NCI-H226 (cell line): ENCODE results near the gene IRAK2.
A peak's percentile ranks its signal among the peaks of the same experiment; 100 is the strongest.

Experiments used
- DNase-seq: peaks from one replicate; pipeline ENCODE4 v3.0.0-alpha.2; 2015

IRAK2 gene

DNA sequence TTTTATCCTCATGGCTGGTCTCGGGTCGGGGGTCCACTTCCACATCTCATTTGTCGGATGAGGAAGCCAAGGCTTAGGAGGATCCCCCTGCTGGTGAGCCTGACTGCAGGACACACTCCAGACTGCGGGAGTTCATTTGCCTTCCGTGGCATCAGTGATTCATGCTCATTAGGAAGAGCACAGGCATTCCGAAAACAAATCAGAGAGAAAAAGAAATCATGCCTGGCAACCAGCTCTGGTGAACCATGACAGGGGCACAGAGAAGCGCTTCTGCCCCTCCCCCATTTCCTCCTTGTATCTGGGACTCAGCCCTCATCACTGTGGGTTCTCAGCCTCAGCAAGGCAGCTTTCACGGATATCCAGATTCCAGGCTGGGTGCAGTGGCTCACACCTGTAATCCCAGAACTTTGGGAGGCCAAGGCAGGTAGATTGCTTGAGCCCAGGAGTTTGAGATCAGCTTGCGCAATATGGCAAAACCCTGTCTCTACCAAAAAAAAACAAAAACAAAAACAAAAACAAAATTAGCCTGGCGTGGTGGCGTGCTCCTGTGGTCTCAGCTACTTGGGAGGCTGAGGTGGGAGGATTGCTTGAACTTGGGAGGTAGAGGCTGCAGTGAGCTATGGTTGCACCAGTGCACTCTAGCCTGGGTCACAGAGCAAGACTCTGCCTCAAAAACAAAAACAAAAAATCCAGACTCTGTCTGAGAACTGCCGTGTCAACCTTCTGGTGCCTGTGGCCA, 28.4 kb downstream of the IRAK2 start:
- peak; percentile 83 for DNase-seq

DNA sequence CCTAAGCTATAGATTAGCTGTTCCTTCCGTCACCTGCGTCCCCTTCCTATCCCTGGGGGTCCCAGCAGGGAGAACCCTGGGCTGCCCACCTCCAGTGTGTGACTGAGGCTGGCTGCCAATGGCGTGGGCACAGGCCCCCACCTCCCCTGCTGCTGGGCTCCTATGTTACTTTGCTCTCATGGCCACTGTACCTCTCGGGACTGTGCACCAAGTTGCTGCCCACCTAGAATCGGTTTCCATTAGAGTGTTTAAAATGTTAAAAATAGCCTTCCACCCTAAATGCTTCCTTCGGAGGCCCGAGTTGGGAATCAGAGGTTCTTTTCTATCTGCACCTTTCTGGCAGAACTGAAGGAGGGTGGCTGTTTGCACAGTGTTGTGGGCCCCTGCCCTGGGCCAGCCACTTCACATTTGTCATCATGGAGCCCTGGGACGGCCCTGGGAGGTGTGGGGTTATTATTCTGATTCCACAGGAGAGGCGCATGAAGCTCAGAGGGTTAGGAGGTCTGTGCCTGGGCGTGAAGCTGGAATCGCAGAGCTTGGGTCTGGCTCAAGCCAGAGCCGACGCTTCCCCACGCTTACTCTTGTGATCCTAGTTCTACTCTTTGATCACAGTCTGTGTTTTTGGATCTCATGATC, 29.1 kb downstream of the IRAK2 start:
- no peak for DNase-seq

DNA sequence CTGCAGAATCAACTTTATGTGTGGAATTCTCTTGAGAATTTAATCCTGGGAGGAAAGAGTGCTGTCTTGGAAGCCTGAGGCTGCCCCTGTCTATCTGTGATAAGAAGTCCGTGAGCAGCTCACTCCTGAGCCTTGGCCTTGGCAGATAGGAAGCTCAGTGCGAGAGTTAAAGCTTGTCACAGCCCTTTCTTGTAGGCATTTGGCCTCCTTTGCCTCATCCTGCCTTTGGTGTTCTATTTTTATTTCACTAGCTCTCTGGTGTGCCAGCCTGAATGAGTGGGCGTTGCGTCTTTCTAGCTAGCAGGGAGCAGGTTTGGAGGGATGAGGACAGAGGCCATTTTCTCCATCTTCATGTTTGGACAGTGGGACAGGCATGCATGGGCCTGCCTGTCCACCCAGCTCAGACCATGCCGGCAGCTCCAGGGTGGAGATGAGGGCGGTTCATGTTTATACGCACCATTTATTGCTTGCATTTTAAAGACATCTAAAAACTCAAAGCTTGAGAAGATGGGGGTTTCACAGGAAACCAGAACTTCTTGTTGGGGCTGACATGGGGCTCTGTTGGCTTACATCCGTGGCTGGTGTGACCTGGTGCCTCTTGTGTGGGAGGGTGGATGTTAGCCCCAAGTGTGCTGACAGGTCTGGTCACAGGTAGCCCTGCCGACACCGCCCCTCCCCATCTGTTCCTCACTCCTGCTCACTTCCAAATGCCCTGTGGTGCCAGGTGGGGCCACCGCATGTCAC, 29.8 kb downstream of the IRAK2 start:
- DNase-seq = no peak

DNA sequence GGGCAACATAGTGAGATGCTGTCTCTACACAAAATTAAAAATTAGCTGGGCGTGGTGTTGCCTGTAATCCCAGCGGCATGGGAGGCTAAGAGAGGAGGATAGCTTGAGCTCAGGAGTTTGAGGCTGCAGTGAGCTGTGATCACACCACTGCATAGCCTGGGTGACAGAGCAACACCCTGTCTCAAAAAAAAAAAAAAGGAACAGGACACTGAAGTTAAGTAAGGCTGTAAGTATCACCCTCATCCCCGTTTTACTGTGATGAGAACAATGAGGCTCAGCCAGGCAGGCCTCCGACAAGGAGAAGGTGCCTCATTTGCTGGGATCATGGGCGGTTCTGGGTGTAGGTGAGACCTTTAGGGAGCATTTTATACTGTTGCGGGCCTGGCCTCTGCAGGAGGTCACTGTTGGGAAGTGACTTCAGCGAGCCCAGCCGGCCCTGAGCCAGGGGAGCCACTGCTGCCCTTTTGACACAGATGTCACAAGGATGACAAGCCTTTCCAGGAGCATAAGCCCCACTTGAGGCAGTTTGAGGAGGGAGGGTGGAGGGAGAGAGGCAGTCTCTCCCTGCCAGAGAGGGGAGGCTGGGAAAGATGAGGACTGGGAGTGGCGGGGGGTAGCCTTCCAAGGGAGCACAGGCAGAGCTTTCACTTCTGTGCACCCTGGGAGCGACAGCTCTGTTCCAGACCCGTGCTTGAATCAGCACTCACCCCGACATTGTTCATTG, 30.8 kb downstream of the IRAK2 start:
- no peak for DNase-seq

DNA sequence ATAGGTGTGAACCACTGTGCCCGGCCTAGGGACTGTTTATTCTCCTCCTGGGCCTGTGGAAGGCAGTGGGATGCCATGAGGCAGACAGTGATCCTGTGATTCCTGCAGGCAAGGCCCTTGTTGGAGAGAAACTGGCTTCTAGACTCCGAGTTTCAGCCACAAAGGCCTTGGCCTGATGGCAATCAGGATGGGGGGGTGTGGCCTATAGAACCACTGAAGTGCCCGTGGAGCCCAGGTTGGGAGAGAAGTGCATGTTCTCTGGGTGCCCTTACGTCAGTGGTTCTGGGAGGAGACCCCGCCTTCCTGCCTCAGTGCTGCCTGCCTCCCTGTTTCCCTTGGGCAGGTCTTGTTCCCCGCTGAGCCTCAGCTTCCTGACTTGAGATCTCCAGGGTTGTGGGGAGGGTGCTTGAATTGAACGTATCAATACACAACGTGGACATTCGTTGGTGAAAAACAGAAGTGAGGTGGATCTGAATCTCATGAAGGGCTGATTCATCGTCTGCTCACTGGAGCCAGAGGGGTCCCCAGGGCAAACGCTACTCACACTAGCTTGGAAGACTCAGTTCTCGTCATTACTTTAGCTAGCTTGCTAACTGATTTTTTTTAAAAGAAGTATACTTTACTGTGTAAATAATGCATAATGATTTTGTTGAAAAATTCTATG, 31.8 kb downstream of the IRAK2 start:
- no peak for DNase-seq

DNA sequence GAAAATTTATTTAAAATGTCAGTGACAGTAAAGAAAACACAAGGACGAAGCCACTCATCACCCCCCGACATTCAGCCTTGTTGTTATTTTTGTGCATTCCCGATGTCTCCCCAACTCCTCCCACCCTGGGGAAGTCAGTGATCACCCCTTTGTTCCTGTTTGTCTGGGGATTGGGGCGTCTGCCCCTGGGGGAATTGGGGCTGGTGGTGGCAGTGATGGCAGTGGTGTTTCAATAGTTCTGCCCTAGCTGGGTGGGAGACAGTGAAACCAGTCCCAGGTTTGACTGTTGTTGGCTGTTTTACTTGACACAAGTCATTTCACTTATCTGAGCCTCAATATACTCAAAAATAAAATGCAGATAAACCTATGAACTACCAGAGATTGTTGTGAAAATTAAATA, 33.5 kb downstream of the IRAK2 start:
- no peak for DNase-seq

DNA sequence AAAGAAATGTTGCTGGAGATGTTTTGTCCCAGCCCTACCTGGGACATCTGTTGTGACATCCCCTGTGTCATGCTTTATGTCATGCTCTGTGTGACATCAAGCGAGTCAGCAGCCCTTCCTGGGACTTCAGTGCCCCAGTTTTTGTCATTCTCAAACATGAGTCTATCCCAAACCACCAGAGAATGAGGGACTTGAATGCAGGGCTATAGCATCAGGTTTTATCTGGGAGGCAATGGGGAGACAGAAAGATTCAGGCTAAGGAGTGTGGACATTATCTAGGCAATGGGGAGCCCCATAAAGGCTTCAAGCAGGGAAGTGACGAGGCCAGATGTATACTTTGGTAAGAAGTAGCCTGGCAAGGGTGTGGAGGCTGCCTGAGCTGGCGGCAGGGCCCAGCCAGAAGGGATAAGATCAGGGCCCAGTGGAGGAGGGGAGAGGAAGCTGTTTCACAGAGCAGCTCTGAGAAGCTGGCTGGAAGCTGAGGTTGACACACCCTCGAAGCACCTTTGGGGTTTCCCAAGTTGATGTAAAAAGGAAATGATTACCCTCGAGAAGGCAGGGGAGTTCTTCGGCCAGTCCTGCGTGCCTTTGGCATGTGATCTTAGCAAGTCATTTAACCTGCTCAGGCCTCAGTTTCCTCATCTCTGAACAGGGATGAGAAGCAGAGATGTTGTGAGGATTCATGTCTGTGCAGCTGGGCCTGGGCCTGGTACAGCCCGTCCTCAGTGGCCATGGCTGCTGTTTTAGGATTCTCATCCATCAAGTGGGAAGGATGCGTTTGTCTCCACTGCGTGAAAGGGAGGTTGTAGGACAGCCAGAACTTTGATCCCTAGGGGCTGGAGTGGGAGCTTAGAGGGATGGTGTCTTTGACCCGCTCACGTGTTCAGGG, 34.3 kb downstream of the IRAK2 start:
- peak; percentile 94 for DNase-seq

DNA sequence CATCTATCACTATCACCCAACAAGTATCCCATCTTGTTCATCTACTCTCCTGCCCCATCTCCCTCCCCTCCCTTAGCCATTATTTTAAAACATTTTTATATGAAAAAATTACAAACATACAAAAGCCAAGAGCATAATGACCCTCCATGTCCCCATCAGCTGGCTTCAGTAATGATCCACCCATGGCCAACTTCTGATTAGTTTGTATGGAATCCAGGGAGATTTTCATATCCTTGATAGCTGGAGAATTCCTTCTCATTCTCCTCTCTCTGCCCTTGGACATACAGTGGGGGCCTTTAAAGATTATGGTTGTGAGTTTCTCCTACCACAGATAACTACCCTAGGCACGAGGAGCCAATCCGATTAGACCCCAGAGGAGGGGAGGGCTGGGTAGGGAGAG, 40.2 kb downstream of the IRAK2 start:
- DNase-seq = no peak

DNA sequence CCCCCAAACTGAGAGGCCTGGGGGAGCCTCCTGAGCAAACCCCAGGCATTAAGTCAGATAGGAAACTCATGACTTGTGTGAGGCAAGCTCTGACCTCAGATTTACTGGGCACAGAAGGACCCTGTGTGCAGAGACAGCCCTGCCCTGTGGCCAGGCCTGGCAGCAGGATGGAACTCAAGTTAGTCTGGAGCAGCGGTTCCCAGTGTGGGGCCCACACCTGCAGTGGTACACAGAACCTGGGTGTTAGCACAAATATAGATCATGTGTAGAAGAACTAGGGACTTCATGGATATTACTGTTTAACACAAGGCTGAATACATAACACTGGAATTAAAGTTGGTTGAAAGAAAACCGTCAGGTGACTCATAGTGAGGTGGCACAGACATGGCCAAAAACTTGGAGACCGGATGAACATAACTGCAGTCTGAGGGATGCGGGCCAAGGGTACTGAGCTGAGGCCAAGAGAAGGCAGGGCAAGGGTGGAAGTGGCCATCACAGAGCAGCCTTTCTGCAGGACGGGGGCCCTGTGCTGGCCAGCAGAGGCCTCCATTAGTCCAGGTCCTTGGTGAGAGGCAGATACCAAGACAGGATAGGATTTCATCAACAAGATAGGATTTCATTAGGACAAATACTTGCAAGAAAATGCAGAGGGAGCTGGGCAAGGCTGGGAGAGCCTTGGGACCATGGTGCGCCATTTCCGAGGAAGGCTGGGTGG, 40.9 kb downstream of the IRAK2 start:
- peak; percentile 89 for DNase-seq

DNA sequence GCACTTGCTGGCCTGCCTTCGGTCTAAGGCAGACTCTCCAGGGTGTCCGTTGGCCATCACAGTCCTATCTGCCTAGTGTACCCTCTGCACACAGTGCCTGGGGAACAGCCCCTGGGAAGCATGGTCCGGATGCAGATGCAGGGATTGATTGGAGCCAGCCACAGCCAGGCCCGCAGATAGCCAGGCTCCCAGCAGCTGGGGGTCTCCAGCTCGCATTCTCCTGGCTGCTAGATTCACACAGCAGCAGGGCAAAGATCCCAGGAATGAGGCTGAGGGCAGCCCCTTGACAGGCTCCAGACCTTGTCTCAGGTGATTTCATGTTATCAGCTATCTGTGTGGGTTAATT, 41.4 kb downstream of the IRAK2 start:
- no peak for DNase-seq

DNA sequence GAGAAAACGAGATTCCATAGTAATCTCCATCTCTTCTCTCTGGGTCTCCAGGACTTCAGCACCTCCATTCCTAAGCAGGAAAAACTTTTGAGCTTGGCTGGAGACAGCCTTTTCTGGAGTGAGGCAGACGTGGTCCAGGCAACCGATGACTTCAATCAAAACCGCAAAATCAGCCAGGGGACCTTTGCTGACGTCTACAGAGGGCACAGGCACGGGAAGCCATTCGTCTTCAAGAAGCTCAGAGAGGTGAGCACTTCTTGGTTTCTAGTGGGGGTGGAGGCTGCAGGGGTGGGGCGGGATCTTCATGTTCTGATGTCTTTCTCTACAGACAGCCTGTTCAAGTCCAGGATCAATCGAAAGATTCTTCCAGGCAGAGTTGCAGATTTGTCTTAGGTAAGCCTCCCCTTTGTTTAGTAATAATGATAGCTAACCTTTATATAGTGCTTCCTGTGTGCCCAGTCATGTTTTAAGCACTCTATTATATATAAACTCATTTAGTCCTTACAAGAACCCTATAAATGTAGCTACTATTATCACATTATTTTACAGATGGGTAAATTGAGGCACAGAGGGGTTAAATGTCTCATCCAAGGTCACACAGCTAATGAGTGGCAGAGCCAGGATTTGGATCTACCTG, 48.6 kb downstream of the IRAK2 start:
- DNase-seq = no peak

DNA sequence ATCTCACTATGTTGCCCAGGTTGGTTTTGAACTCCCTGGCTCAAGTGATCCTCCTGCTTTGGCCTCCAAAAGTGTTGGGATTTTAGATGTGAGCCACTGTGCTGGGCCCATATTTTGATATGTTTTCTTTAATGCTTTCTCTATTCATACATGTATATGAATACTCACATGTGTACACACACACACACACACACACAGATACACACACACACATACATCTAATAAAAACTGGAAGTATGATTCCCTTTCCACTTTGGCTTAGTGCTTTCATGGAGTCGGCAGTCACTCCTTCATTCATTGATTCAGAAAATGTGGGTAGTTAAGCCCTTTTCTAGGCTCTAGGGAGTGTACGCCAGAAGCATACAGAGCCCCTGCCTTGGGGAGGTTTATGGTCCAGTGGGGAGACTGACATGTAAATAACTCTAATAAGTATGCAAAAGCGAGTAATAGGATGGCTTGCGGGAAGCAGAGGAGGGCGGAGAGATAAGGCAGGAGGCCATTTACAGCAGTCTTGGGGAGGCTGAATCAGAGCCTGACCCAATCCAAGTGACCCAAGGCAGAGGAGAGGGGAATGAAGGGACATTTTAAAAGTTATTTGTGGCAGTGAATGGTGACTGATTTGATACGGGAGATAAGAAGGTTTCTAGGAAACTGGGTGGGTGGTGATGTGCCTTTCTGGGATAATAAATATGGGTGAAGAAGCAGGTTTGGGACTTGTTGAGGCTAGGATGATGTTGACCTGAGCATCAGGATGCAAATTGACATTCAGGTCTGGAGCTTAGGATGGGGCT, 51.1 kb downstream of the IRAK2 start:
- DNase-seq = no peak

DNA sequence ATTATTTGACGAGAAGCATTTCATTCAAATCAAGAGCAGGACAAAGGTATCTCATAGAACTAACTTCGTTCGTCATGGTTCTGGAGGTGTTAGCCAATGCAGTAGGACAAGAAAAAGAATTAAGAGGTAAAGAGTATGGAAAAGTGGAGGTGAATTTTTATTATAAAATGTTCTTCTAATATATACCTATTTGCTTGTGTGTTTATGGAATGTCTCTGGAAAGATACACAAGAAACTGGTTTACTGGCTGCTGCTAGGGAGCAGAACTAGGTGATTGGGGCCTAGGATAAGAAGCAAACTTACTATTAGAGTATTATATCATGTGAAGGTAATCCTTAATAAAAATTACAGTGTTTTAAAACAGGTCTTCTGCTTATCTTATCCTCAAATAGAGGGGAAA, 52.6 kb downstream of the IRAK2 start:
- no peak for DNase-seq

DNA sequence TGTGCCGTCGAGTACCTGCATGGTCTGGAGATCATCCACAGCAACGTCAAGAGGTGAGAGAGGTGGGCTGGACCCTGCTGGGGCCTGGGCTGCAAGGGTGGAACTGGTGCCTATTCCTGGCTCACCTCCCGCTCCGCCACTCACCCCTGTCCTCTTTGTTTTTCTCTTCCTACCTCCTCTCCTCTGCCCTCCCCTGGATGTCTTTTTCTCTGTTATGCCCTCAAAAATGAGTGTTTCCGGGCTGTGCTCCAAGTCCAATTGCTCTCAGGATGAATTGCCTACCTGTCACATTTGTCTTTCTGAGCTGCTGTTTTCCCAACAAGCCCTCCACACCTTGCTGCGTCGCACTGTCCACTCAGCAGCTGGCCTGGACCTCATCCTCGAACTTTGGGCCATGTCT, 55.0 kb downstream of the IRAK2 start:
- DNase-seq = no peak

DNA sequence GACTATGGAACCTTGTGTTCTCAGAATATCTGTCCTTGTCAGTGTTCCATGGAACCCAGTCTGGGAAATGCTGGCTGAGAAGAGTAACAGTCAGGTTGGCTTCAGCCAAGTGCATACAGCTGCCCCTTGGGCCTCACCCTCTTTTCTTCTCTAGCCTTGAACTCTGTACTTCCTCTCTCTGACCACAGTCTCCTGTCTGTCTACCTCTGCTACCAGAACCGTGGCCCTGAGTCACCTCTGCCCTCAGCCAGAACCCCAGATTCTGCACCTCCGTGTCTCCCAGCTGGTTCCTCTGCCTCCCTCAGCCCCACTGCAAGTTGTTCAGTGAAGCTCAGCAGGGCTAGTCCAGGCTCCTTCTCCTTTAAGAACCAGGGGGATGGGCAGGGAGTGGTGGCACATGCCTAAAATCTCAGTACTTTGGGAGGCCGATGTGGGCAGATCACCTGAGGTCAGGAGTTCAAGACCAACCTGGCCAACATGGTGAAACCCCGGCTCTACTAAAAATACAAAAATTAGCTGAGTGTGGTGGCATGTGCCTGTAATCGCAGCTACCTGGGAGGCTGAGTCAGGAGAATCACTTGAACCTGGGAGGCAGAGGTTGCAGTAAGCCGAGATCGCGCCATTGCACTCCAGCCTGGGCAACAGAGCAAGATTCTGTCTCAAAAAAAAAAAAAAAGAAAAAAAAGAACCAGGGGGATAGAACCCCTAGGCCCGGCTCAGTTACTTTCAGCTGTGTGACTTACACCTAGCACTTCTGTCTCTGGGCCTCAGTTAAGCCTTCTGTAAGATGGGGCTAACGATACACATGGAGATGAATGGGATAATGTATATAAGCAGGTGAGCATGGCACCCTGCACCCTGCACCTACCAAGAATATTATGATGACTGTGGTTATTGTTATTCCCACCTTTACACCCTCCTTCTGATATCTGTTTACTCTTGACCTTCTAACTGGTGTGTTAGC, 59.2 kb downstream of the IRAK2 start:
- DNase-seq = no peak

DNA sequence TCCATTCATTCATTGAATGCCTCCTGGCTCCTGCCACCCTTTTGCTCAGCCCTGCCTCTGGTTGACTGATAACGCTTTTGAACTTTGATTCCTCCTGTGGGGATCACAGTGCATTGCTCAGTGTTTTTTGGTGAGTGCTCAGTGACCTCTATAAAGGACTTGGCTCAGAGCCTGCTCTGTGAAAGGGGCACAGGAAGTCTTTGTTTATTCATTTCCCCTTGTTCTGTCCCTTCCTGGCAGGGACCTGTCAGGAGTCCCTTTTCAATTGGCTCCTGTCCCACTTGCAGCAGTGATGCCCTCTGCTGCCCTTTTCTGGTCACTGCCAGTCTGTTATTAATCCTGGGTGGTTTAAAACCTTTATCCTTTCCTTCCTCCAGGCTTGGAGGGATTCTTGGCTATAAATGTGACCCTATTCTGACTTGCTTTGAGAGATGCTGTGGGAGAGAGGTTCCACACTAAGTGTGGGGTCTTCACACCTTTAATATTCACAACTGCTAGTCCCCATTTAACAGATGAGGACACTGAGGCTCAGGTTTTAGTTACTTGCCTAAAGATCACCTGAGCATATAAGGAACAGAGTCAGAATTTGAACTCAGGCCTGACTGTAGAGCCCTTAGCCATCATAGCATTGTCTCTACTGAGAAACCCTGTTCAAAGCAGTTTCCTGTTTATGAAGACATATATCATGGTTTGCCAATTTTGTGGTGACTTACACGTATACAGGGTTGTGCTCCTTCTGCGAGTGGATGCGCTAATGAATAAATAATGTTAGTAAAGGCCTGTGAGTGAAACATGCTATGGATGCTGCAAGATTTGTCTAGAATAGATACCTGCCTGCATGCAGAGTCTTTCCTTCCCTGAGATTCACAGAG, 60.3 kb downstream of the IRAK2 start:
- peak; percentile 28 for DNase-seq

DNA sequence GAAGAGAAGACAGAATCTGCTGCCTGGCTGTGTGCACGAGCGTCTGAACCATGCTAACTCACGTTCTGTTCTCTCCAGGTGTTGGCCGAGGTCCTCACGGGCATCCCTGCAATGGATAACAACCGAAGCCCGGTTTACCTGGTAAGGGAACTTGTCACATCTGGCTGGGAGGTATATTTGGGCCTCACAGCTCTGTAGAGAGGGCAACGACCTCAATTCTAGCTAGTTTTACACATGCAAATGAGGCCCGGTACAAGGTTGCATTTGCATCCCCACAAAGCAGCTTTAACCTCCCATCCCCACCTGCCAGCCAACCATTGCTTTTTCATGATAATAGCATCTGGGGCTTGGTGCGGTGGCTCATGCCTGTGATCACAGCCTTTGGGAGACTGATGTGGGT, 61.6 kb downstream of the IRAK2 start:
- DNase-seq = no peak
